GM19193 (cell line): ENCODE data around the gene PYY.

Source experiments
- POLR2A ChIP-seq: IDR thresholded peaks from 4 replicates; pipeline ENCODE4 v1.6.1; 2011; ENCODE audit not compliant: insufficient read depth, insufficient read length; ENCODE audit errors: extremely low read depth

PYY gene

GRCh38 chr17:43984521-43984920, 30.8 kb upstream of the PYY start:
- TF ChIP-seq POLR2A: no peak

DNA sequence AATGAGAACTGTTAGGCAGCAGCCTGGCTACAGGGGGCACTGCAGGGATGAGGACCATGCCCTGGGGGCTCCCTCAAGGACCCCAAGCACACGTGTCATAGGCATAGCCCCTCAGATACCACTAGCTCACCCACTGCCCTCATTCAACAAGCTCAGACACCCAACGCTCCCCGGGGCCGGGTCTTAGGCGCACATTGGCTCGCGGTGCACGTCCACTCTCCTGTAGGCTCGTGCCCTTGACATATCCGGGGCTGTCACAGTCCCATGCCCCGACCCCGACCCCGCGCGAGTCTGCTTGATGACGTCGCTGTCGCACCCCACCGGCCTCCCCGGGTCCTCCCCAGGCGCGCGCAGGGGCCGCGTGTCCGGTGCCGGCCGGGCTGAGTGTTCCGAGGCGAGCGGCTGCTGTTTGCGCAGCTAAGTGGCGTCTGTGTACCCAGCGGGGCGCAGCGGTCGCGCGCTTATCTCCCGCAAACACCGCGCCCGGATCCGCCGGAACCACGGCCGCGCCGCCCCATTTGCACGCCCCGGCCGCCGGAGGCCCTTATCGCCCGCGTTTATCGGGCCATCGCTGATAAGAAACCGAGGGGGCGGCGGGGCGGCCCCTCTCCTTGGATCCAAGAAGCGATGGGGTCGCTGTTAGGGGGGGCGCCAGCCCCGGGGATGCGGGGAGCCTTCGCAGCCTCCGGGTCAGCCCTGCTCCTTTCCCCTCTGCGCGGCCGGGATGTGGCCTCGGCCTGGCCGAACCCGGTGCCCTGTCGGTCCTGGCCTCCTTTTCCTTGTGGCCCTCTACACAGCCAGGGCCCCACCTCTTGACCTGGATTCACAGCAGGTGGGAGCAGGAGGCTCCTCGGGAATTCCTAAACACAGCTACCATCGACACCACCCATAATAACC, 30.0 kb upstream of the PYY start:
- TF ChIP-seq POLR2A: no peak

DNA sequence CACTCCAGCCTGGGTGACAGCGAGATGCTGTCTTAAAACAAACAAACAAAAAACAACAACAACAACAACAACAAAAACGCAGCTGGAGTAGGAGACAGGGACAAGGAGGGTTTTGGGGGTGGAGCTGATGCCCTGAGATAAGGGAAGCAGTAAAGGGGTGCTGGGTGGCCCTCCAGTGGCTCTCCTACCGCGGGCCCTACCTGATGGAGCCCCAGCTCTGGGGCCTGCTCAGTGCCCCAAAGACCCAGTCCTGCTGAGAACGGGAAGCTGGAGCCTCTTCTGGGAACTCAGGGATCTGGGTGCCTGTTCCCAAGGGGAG, 29.4 kb upstream of the PYY start:
- no peak for TF ChIP-seq POLR2A

DNA sequence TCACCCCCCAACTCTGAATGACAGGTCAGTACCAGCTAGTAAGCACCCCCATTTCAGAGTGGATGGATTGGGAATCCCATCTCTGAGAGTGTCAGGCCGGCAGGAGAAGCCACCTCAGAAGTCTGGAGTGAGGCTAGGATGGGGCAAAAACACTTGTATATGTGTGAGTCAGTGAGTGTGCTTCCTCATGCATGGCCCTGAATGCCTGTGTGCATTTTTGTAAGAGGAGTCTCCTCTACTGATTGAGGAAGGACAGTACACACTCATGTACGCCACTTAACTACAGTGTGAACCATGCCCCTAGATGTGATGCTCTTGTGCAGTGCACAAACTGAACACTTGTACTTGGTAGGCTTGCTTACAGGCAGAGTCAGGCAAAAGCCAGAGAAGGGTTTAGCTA, 28.4 kb upstream of the PYY start:
- no peak for TF ChIP-seq POLR2A

DNA sequence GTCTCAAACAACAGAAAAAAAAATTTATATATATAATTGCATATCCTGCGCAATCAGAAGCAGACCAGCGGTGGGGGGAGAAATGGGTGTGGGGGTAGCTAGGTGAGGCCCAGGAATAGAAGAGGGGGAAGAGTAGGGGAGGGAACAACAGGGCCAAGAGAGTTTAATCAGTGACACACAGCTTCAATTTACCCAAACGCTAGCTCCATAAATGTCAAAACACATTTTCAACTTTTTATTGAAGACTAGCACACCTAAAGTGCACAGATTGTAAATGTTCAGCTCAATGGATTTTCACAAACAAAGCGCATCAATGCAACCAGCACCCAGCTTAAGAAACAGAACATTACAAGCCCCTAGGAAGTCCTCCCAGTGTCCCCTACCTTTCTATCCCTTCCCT, 25.9 kb upstream of the PYY start:
- no peak for TF ChIP-seq POLR2A

DNA sequence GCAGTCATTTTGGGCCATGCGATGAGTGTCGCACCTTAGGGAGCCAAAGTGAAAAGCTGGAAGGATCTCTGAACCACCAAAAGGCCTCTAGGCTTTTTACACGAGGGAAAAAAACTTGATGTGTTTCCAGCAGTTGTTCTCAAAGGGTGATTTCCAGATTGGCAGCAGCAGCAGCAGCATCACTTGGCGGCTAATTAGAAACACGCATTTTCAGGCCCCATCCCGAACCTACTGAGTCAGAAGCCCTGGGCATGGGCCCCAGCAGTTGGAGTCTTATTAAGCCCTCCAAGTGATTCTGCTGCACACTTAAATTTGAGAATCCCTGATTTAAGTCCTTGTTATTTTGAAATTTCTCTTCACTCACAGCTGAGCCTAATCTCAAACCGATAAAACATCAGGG, 25.3 kb upstream of the PYY start:
- TF ChIP-seq POLR2A: no peak

DNA sequence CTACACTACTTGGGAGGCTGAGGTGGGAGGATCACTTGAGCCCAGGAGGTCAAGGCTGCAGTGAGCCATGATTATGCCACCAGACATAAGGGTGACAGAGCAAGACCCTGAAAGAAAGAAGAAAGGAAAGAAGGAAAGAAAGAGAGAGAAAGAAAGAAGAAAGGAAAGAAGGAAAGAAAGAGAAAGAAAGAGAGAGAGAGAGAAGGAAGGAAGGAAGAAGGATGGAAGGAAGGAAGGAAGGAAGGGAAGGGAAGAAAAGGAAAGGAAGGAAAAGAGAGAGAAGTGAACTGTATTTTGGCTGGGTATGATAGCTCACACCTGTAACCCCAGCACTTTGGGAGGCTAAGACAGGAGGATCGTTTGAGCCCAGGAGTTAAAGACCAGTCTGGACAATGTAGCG, 24.3 kb upstream of the PYY start:
- TF ChIP-seq POLR2A: no peak

GRCh38 chr17:43976963-43977837, 23.5 kb upstream of the PYY start:
- TF ChIP-seq POLR2A: no peak

GRCh38 chr17:43975898-43976297, 22.2 kb upstream of the PYY start:
- TF ChIP-seq POLR2A: no peak

- TF ChIP-seq POLR2A: no peak
Measured at GRCh38 chr17:43974382-43975266, 20.9 kb upstream of the PYY start.

DNA sequence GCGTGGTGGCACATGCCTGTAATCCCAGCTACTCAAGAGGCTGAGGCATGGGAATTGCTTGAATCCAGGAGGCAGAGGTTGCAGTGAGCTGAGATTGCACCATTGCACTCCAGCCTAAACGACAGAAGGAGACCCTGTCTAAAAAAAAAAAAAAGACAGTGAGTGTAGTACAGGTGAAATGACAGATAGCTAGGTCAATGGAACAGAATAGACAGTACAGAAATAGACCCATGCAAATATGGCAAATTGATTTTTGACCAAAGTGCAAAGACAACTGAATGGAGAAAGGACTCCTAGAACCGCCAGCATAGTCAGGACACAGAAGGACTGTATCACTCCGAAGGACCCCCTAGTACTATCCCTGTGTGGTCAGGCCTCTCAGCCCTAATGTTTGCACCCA, 16.6 kb upstream of the PYY start:
- no peak for TF ChIP-seq POLR2A

- TF ChIP-seq POLR2A: no peak
Measured at GRCh38 chr17:43967251-43967875, 13.6 kb upstream of the PYY start.

- TF ChIP-seq POLR2A: no peak
Measured at GRCh38 chr17:43966276-43966675, 12.5 kb upstream of the PYY start.

DNA sequence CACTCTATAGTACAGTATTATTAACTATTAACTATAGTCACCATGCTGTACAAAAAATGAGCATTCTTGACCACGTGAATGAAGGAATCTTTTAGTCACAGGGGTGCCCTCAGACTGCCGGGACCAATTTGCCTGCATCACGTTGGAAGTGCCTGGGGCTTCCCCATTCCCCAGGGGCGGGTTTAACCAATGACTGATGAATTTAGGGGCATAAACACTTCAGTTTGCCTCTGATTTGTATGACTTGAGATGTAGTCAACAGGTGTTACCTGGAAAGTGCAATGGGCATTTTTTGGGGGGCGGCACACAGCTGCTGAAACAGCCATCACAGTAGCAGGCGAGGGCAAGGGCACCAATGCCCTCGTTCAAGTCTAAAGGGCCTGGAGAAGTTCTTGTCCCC, 8.7 kb upstream of the PYY start:
- TF ChIP-seq POLR2A: no peak
